Activated T-cell treated with anti-CD3 and anti-CD28 coated beads, Interleukin-2, amount 50 U/mL, for 72 hours (primary cell): Measurements from ENCODE around the gene CXorf65. TPM values are rescaled to one million over a fixed set of nuclear protein-coding genes. Genes with fewer than 3 reads are reported as not detected.

ENCODE experiments used
- ATAC-seq, 2 donors: fragments of 150-1000 bp; cut with Tn5 transposase; replicated peaks in 1 of 2; 2 replicates each; pipeline ENCODE4 v1.10.0; 2021; ENCODE audit warnings: moderate library complexity in 2 of 2, mild to moderate bottlenecking in 1 of 2
- DNase-seq, 2 donors: peaks; one replicate each; pipeline ENCODE4 v3.0.0; 2021 to 2022; ENCODE audit warnings: mixed read lengths in 1 of 2
- H3K27ac Mint-ChIP-seq: one replicate; pipeline ENCODE4 v1.8.0; 2022; ENCODE audit warnings: mild to moderate bottlenecking, moderate library complexity, mixed read lengths
- H3K27me3 Mint-ChIP-seq: one replicate; pipeline ENCODE4 v1.8.0; 2022; ENCODE audit warnings: low read depth, mixed read lengths
- H3K36me3 Mint-ChIP-seq, 2 donors: one replicate each; pipeline ENCODE4 v1.8.0; 2022; ENCODE audit warnings: mixed read lengths in 2 of 2, mild to moderate bottlenecking in 1 of 2; ENCODE audit not compliant: insufficient read depth in 2 of 2
- H3K4me1 Mint-ChIP-seq: one replicate; pipeline ENCODE4 v1.8.0; 2022; ENCODE audit warnings: low read depth, mixed read lengths
- H3K4me3 Mint-ChIP-seq, 2 donors: one replicate each; pipeline ENCODE4 v1.8.0; 2022; ENCODE audit warnings: mild to moderate bottlenecking in 2 of 2, mixed read lengths in 2 of 2, moderate library complexity in 2 of 2
- H3K9me3 Mint-ChIP-seq, 2 donors: one replicate each; pipeline ENCODE4 v1.8.0; 2022; ENCODE audit warnings: mixed read lengths in 2 of 2
- total RNA-seq, 2 donors: library from RNA; stranded (reverse); gene quantifications; one replicate each; pipeline ENCODE4 v1.2.3, GENCODE V29; 2022

Gene CXorf65
- total RNA-seq, 2 donors from 2014 or later, result 16.4 to 26.0 TPM

DNA sequence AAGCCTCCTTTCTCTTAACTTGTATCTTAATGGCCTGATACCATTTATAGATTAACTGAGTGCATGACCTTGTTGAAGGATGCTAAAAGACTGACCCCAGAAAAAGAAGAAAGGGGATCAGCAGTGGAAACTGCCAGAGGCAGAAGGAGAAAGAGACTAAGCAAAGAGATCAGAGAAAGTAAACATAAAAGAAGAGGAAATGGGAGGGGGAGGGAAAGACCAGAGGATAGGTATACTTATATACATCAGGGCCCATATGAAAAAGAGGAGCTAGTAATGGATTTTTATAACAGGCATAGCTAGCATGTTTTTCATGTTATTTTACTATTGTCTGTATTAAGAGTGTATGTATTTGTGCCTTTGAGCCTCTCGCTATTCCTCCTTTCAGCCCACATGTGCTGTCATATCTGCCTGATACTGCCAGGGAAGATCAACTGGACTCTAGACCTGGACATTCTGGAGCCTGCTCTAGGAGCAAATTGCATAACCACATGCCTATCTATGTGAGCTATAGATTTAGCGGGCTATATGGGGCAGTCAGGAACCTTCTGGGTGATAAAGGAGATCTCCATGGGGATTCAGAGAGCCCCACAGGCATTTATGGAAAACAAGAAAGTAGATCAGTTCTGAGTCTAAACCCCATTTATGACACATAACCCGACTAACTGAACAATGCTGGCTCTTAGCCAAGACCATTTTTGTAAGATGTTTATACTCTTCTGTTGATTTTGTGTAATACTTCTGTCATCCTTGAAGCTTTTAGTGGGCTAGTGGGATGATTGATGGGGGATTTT is 25.0 kb downstream of the CXorf65 start:
- Mint-ChIP-seq H3K27ac (peak overlapping the region; percentile 81), H3K9me3 (no peaks in the 10 kb centered on the region), H3K27me3 (peaks cover under 1% of the 10 kb centered on the region), H3K4me3 (no peak overlapping the region), H3K36me3 (no peaks in the 10 kb centered on the region), H3K4me1 (peaks cover 12% of the 10 kb centered on the region)
- ATAC-seq (peak in 1 of 2 donors; percentile 74), DNase-seq (no peak)

GRCh38 chrX:71070531-71070930 is 36.0 kb downstream of the CXorf65 start:
- H3K36me3 Mint-ChIP-seq, result peaks cover 2 to 4% of the 10 kb centered on the region in 2 donors

GRCh38 chrX:71068044-71068918 is 38.3 kb downstream of the CXorf65 start, which contains the start of gene SNX12:
Gene SNX12, minus strand, starts transcription at chrX:71068334. Its CDS starts 28 bp downstream, at chrX:71068306.
- Mint-ChIP-seq H3K9me3 (no peaks in the 10 kb centered on the region), H3K27me3 (peaks cover 25% of the 10 kb centered on the region), H3K4me3 (peak within 1 kb of the TSS; percentile 91), H3K27ac (peak within 1 kb of the TSS; percentile 92), H3K4me1 (peaks cover 10% of the 10 kb centered on the region), H3K36me3 (peaks cover 2 to 7% of the 10 kb centered on the region in 2 donors)
- ATAC-seq (peak; percentile 95 to 96), DNase-seq (peak; percentile 86 to 91)

More at GRCh38 chrX:71070531-71070930, 36.0 kb downstream of the CXorf65 start:
- ATAC-seq, result no peak
- Mint-ChIP-seq H3K9me3 (no peaks in the 10 kb centered on the region), H3K27me3 (peaks cover 23% of the 10 kb centered on the region), H3K4me1 (peaks cover 10% of the 10 kb centered on the region), H3K4me3 (no peak overlapping the region), H3K27ac (no peak overlapping the region)
- DNase-seq, result no peak

DNA sequence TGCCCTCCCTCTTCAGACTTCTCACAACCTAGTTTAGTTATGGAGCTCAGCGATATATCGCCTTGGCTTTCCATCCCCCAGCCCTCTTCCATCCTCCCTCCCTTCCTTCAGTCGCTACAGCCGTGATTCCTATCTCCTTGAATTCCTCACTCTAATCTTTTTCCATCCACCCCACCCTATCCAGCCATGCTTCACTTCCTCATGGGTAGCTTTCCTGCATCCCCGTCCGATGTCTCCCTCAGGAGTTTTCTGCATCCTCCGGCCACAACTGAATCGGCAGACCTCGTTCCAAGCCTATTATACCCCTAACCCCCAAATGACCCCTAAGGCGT is 38.9 kb downstream of the CXorf65 start:
- Mint-ChIP-seq H3K27ac (peak overlapping the region; percentile 92), H3K27me3 (peaks cover 25% of the 10 kb centered on the region), H3K4me3 (peak overlapping the region; percentile 91), H3K4me1 (peaks cover 10% of the 10 kb centered on the region), H3K36me3 (peaks cover 2 to 10% of the 10 kb centered on the region in 2 donors), H3K9me3 (no peaks in the 10 kb centered on the region)
- ATAC-seq (no peak), DNase-seq (no peak)

DNA sequence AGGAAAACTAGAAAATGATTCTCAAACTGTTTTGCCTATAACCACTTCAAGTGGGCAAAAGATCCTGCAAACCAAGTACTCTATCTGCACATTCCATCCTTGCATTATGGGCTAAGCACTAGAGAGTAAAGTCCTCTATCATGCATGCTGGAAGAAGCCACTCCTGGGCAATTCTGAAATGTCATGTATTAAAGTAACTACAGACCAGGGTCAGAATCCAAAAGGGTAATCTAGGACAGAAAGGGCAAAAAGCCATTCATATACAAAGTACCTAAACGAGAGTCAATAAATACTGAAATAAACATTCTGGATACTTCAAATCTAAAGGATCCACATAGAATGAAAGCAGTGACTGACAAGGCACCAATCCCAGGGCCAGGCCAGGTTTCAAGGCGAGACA is 39.5 kb downstream of the CXorf65 start:
- H3K4me3 Mint-ChIP-seq, result peak overlapping the region; percentile 91
- DNase-seq (no peak), ATAC-seq (no peak)
- H3K36me3 Mint-ChIP-seq, result peaks cover 4 to 11% of the 10 kb centered on the region in 2 donors
- H3K27me3 Mint-ChIP-seq, result peaks cover 25% of the 10 kb centered on the region
- H3K4me1 Mint-ChIP-seq, result peaks cover 10% of the 10 kb centered on the region
- H3K27ac Mint-ChIP-seq, result peak overlapping the region; percentile 92
- H3K9me3 Mint-ChIP-seq, result no peaks in the 10 kb centered on the region

DNA sequence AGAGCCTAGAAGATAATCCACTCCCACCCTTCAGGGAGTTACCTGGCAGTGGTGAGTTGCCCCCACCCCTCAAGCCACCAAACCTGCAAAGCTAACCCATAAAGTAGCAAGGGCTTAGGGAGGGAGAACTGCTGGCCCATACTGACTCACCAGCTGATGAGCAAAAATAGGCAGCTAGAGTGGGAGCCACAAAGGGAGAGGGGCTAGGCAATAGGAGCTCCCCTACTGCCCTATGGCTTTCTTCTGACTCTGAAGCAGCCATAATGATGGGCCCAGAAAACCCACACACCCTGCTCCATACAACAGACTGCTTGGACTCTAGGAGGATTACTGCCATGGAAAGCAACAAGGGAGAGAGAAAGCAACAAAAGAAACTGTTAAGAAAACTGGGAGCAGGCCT is 46.4 kb downstream of the CXorf65 start:
- Mint-ChIP-seq H3K36me3 (peaks cover 5 to 9% of the 10 kb centered on the region in 2 donors), H3K4me3 (no peak overlapping the region), H3K27me3 (peaks cover 9% of the 10 kb centered on the region), H3K27ac (no peak overlapping the region), H3K9me3 (no peaks in the 10 kb centered on the region), H3K4me1 (peaks cover 21% of the 10 kb centered on the region)
- ATAC-seq (peak; percentile 40 to 54), DNase-seq (no peak)

DNA sequence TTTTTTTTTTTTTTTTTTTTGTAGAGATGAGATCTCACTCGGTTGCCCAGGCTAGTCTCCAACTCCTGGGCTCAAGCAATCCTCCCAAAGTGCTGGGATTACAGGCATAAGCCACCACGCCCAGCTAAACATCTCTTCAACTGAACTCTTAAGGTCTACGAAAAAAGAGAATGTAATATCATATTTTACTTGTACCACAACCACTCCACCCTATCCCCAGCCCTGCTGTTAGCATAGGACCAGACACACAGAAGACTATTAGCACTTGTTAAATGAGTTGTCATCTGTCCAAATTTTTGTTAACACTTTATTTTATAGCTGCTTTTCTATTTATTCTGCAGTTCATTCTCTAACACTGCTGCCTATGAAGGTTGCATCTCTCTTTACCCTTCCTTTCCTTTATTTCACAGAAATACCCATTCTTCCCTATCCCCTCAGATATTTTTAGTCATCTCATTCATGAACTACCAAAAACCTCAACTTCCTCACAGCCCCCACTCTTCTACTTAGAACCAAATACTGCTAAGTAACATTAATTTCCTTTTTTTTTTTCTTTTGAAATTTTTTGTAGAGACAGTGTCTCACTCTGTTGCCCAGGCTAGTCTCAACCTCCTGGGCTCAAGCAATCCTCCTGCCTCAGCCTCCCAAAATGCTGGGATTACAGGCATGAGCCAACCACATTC is 48.6 kb downstream of the CXorf65 start:
- Mint-ChIP-seq H3K27ac (peak overlapping the region; percentile 76), H3K27me3 (no peaks in the 10 kb centered on the region), H3K4me1 (peaks cover 21% of the 10 kb centered on the region), H3K9me3 (no peaks in the 10 kb centered on the region), H3K4me3 (no peak overlapping the region), H3K36me3 (peaks cover 5 to 8% of the 10 kb centered on the region in 2 donors)
- ATAC-seq (no peak), DNase-seq (no peak)

DNA sequence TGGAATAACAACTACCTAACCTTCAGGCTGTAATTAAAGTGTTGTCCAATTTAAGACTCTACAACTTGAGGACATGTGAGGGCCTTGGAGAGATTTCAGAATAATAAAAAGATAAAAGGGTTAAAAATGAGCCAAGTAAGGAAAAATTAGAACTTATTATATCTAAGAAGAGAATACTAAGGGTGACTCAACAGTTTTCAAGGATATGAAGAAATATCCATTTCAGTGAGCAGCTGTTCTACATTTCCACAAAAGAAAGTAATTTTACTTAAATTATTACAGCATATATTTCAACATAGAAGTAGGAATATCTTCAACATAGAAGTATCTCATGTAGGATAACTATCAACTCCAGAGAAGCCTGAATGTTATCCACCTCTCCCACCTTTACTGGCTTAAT is 49.7 kb downstream of the CXorf65 start:
- no peaks in the 10 kb centered on the region for H3K9me3 Mint-ChIP-seq
- H3K4me1 Mint-ChIP-seq, result peaks cover 21% of the 10 kb centered on the region
- ATAC-seq (no peak), DNase-seq (no peak)
- H3K27ac Mint-ChIP-seq, result no peak overlapping the region
- H3K36me3 Mint-ChIP-seq, result peaks cover 3 to 4% of the 10 kb centered on the region in 2 donors
- no peaks in the 10 kb centered on the region for H3K27me3 Mint-ChIP-seq
- no peak overlapping the region for H3K4me3 Mint-ChIP-seq

Other genes starting within 250 kb of the CXorf65 start
- under 1 TPM in 1 of 2 donors, not detected in 1; 0.22 TPM for gene TEX11, start 198.0 kb downstream of the CXorf65 start, total RNA-seq
- 1 to 10 TPM; 3.4 to 3.7 TPM for gene SLC7A3, start 175.6 kb downstream of the CXorf65 start, total RNA-seq
- gene SNX12, start 38.4 kb downstream of the CXorf65 start, total RNA-seq, result 10 to 100 TPM; 37.5 to 43.8 TPM
- 10 to 100 TPM; 15.1 to 15.3 TPM for gene FOXO4, start 10.9 kb downstream of the CXorf65 start, total RNA-seq
- gene IL2RG, start 4.8 kb upstream of the CXorf65 start, total RNA-seq, result 100 to 1,000 TPM; 290 to 348 TPM
- 10 to 100 TPM; 44.1 to 48.6 TPM for gene MED12, start 11.9 kb upstream of the CXorf65 start, total RNA-seq
- gene NLGN3, start 38.1 kb upstream of the CXorf65 start, total RNA-seq, result 1 to 10 TPM; 2.9 to 3.1 TPM
- under 1 TPM; 0.28 to 0.31 TPM for gene GJB1, start 116.5 kb upstream of the CXorf65 start, total RNA-seq
- 10 to 100 TPM; 26.9 to 36.1 TPM for gene ZMYM3, start 147.4 kb upstream of the CXorf65 start, total RNA-seq
- 100 to 1,000 TPM; 539 to 564 TPM for gene NONO, start 176.9 kb upstream of the CXorf65 start, total RNA-seq
- 1 to 10 TPM; 6.9 to 7.4 TPM for gene ITGB1BP2, start 195.0 kb upstream of the CXorf65 start, total RNA-seq